GM18511 (cell line): ENCODE results near the gene SLIT1.
A peak's percentile ranks its signal among the peaks of the same experiment; 100 is the strongest.

ENCODE experiments used
- ATAC-seq: cut with Tn5 transposase; IDR thresholded peaks from one replicate; pipeline ENCODE4 v1.9.1; 2021; ENCODE audit warnings: mild to moderate bottlenecking, moderate library complexity; ENCODE audit not compliant: unreplicated experiment

SLIT1 gene

DNA sequence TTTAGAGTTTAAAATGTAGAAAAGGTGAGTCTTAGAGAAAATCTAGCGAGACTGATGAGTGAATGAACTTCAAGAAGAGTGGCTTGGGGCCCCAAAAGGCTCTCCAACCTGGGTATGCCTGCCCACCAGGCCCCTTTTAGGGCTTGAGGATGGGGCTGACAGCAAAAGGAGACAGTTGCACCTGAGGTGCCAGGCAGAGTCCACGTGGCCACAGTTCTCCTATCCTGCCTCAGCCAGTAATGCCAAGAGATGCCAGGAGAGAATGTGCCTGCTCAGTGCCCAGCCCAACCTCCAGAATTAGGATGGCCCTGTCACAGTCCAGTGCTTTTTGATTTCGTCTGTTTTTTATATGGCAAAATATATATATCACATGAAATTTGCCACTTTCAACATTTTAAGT, 156.5 kb downstream of the SLIT1 start:
- ATAC-seq, result no peak

DNA sequence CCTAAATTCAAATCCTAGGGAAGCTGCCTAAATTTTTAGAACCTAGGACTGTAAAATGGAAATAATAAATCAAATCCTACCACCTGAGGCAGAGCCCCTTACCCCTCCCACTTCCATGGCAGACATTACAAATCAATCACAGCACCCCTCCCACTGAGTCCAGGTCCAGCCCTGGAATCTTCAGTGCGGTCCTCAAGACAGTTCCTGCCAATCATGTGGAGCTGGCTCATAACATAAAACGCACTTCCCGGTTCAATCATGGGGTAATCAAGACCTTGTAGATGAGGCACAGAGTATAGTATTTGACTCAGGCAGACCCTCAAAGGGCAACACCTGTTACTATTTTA, 157.0 kb downstream of the SLIT1 start:
- ATAC-seq, result no peak

- ATAC-seq, result no peak
Observed at GRCh38 chr10:97028126-97028831, 157.5 kb downstream of the SLIT1 start.

GRCh38 chr10:97025613-97026242, 160.0 kb downstream of the SLIT1 start:
- no peak for ATAC-seq

DNA sequence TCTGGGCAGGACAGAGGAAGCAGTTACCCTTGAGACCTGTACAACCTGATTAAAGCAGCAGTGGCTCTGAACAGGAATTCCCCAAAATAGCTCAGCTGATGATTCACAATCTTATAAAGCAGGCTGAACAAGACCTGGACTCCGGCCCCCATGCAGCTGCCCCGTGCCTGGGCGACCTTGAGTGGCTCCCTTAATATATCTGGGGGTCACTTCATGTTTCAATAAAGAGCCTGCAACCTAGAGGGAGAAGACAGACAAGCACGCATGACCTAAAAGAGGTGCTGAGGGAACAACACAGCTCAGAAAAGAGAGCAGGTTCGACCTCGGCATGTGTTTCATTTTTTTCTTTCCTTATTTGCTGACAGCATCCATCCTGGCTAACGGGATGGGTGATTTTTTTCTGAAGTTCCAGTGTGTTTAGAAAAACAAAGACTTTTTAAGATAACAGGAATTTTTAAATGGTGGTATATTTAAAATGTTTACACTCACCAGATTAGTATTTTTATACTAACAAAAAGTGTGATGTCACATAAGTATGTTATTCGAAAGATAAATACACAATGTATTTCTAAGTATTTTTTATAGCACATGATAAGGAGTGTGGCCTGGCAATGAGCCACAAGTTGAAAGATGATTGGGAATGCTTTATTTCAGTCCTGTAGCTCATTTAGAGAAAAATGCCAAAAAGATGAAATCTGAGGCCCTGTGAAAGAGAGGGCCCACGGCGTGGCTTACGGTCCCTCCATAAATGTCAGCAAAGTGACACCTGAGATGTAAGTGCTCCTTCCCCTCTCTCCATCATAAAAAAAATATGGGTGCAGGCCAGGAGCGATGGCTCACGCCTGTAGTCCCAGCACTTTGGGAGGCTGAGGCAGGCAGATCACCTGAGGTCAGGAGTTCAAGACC, 161.3 kb downstream of the SLIT1 start:
- ATAC-seq, result no peak

DNA sequence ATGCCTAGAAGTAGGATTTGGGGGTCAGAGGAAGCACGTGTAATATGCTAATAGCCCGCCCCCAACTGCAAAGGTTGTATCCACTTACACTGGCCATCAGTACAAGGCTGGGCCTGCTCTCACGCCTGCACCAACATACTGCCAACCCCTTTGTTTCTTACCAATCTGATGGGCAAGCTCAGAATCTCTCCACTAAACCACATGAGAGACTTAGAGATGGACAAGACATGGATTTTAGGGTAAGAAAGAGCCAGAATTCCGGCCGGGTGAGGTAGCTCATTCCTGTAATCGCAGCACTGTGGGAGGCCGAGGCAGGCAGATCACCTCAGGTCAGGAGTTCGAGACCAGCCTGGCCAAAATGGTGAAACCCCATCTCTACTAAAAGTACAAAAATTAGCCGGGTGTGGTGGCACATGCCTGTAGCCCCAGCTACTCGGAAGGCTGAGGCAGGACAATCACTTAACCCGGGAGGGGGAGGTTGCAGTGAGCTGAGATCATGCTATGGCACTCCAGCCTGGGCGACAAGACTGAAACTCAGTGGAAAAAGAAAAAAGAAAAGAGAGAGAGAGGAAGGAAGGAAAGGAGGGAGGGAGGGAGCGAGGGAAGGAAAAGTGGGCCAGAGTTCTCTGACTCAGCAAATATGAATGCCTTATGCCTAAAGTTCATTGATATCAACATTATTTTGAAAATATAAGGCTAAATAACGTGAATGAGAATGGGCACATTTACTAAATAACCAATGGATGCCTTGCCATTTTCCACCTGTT, 162.2 kb downstream of the SLIT1 start:
- no peak for ATAC-seq

- no peak for ATAC-seq
Observed at GRCh38 chr10:97022616-97023015, 163.1 kb downstream of the SLIT1 start.

- ATAC-seq, result no peak
Observed at GRCh38 chr10:97020452-97021400, 165.0 kb downstream of the SLIT1 start.

DNA sequence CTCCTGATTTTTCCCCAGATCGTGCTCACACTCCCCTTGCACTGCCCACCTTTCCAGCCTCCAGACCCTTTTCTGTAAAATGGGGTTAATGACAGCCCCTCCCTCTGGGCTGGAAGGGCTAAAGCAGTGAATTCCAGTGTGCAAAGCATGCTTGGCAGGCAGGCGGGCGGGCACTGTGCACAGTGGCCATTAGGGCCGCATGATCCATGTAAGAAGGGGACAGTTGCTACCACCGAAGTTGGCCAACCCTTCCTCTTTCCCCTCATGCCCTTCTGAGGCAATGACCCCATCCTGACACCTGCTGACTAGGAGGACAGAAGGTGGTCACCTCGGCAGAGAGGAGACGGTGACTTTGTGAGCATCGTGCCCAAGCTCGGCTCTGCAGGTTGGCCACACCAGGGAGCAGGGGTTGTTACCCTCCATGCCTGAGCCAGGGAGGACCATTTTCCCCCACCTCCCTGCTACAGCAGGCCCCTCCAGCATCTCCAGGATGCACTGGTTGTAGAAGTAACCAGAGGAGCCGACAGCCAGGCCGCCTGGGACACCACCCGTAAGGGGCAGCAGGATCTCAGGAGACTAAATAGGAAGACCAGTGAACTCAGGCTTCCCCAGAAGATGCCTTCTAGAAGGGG, 166.4 kb downstream of the SLIT1 start:
- no peak for ATAC-seq

GRCh38 chr10:97018251-97019212, 167.2 kb downstream of the SLIT1 start:
- no peak for ATAC-seq

DNA sequence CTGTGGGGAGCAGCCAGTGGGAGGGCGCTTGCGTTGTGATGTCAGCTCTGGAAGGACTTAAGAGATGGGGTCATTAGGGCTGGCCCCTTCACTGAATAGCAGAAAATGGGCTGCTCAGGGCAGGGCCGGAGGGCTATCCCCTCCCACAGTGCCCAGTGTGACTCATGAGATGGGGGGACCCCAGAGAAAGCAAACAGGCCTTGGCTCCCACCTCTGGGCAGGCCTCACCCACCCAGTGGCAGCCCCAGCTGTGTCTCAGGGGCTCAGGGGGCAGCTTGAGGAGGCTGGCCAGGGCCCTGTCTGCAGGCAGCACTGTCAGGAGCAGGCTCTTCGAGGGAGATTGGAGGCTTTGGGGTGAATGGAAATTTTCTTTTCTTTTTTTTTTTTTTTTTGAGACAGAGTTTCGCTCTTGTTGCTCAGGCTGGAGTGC, 168.3 kb downstream of the SLIT1 start:
- no peak for ATAC-seq

- ATAC-seq, result peak; percentile 86
Observed at GRCh38 chr10:97016728-97017473, 168.9 kb downstream of the SLIT1 start.

DNA sequence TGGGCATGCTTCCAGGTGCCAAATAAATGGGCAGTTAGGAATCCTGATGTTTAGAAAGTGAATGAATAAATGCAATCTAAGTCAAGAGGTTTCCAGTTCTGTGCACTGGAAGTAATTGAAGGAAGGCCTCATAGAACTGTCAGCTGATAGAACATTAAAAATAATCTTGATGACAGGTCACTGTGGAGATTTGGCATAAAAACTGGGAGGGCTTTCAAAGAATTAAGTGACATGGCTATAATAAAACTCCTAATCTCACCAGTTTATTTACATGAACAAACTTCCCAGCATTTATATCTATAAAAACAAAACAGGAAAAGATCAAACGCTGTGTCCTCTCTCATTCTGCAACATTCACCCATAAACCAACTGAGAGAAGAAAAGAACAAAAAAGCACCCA, 170.5 kb downstream of the SLIT1 start:
- ATAC-seq, result no peak

DNA sequence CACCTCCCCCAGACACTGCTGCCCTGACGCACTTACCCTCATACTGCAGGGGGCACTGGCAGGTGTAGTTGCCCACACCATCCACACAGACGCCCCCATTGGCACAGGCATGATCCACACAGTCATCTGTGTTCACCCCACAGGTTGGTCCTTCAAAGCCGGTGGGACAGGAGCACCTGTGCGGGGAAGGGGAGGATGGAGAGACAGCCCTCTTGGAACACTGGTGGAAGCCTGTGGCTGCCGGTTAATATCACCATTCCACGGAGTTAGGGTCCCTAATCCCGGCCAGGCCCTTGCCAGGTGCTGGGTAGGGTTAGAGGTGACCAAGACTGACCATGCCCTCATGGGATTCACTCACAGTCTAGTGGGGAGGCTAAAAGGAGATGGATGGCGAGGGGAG, 171.8 kb downstream of the SLIT1 start:
- no peak for ATAC-seq

DNA sequence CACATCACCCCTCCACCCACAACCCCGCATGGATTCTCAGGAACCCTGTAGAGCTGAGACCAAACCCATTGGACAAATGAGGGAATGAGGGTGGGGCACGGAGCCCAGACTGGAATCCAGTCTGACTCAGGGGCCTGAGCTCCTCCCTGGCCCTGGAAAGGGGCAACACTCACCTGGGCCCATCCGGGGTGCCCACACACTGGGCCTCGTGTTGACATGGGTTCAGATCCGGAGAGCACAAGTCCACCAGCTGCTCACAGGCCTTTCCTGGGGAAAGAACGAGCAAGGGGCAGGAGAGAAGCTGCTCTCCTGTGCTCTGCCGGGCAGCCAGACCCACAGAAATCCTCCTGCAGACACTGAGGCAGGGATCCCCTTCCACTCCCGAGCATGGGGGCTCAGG, 172.2 kb downstream of the SLIT1 start:
- no peak for ATAC-seq

DNA sequence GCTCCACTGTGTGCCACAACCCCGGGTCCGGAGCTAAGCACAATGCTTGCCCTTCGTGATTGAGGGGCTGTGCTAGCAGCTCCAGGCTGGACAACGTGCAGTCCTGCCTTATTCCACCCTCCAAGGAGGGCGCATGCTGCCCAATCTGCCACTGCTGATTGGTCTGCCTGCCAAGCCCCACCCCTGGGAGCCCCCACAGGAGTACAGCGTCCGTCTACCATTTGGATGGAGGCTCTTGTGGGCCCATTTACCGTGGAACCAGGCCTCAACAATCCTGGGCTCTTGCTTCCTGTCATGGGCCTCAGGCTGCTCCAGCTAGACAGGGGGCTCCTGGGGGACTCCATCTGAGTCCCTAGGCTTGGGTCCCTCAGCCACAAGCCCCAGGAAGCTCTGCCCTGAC, 173.3 kb downstream of the SLIT1 start:
- ATAC-seq, result no peak

DNA sequence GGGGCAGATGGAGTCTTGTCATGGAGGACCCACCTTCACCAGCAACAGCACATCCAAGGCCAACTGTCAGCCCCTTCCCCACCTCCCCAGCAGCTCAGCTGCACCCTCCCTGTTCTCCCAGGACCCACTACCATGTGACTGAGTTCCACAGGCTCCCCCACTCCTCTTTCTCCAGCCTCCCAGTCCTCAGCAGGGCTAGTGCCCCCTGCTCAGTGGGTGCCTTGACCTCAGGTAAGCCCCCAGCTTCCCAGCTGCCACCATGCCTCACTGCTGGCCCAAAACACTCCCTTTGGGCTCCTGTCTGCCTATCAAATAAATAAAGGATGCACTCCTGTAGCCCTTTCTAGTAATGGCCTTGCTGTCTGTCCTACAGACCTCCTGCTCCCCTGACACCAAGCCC, 174.4 kb downstream of the SLIT1 start:
- no peak for ATAC-seq
